Right atrium auricular region (tissue), 2 donors: ENCODE results near the gene FGG. TPM values are rescaled to one million over a fixed set of nuclear protein-coding genes. Genes with fewer than 3 reads are reported as not detected.

ENCODE experiments used
- DNase-seq: peaks from one replicate; pipeline ENCODE4 v3.0.0-alpha.2; 2019; ENCODE audit warnings: low spot score
- H3K27ac ChIP-seq, 2 donors: fragments of 200-600 bp; sonication (generic); 1 replicate in 1 of 2; 2 replicates in 1 of 2; pipeline ENCODE4 v1.5.1; 2016 to 2019
- H3K27me3 ChIP-seq, 2 donors: fragments of 200-600 bp; sonication (generic); one replicate each; pipeline versions ENCODE4 v1.5.1 to v1.6.0; 2017 to 2019
- H3K36me3 ChIP-seq: fragments of 200-600 bp; sonication (generic); one replicate; pipeline ENCODE4 v1.5.1; 2016
- H3K4me1 ChIP-seq, 2 donors: fragments of 200-600 bp; sonication (generic); one replicate each; pipeline versions ENCODE4 v1.5.1 to v1.6.0; 2017 to 2019
- H3K4me3 ChIP-seq, 2 donors: fragments of 200-600 bp; sonication (generic); 1 replicate in 1 of 2; 2 replicates in 1 of 2; pipeline ENCODE4 v1.5.1; 2017 to 2019; ENCODE audit warnings: mild to moderate bottlenecking in 1 of 2, moderate library complexity in 1 of 2
- H3K9me3 ChIP-seq, 2 donors: fragments of 200-600 bp; sonication (generic); one replicate each; pipeline ENCODE4 v1.5.1; 2019
- CTCF ChIP-seq, 2 donors: fragments of 200-600 bp; sonication (generic); IDR thresholded peaks; one replicate each; pipeline ENCODE4 v1.5.1; 2019; ENCODE audit warnings: antibody characterized with exemption in 2 of 2
- total RNA-seq, 2 donors: library from RNA; depleted of rRNA; stranded (reverse); fragments of >200 nt; gene quantifications; one replicate each; pipeline ENCODE4 v1.1.0, GENCODE V29; 2016

FGG gene
- total RNA-seq, 2 donors from 2014 or later: not detected

DNA sequence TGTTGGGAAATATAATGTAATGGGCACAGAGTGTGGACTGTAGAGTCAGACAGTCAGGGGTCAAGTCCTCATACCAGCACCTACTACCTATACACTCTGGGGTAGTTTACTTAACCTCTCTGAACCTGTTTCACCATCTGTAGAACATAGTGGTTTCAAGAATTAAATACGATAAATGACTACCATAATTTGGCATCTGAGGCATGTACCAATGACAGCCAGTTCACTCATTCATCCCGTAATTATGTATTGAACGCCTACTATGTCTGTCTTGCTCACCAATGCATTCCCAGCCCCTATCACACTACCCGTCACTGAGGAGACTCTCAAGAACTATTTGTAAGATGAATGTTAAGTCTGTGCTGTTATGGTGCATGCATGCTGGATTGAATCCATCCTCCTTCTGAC lies 51.6 kb downstream of the FGG start:
- DNase-seq: no peak
- no peak for TF ChIP-seq CTCF (IDR thresholded peaks at IDR 0.05)
- no peak overlapping the region for H3K27ac ChIP-seq

DNA sequence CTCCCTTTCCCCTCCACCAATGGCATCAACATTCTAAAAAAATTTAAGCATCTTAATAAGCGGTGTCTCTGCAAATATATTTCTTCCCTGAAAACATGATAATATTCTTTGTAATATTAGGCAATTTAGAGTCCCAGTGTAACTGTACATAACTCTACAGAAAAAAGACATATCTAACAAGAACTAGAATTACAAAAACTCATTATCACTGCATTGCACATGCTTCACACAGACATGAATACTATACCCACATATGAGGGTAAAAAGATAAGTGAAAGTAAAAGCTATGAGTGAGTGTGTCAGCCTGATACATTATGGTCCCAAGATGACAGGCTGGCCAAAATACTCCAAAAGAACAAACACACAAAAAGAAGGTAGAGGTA lies 52.0 kb downstream of the FGG start:
- TF ChIP-seq CTCF (IDR thresholded peaks at IDR 0.05): no peak
- no peak overlapping the region for H3K4me3 ChIP-seq
- no peaks in the 10 kb centered on the region for H3K27me3 ChIP-seq
- no peak overlapping the region for H3K27ac ChIP-seq
- no peaks in the 10 kb centered on the region for H3K9me3 ChIP-seq
- H3K36me3 ChIP-seq: no peaks in the 10 kb centered on the region
- DNase-seq: no peak
- H3K4me1 ChIP-seq: no peaks in the 10 kb centered on the region

More for the DNA sequence above, 51.6 kb downstream of the FGG start:
- Histone ChIP-seq H3K36me3 (no peaks in the 10 kb centered on the region), H3K9me3 (no peaks in the 10 kb centered on the region), H3K4me3 (no peak overlapping the region), H3K27me3 (no peaks in the 10 kb centered on the region), H3K4me1 (no peaks in the 10 kb centered on the region)

GRCh38 chr4:154559494-154560418 lies 52.7 kb downstream of the FGG start:
- Histone ChIP-seq H3K36me3 (no peaks in the 10 kb centered on the region), H3K4me3 (no peak overlapping the region), H3K27me3 (no peaks in the 10 kb centered on the region), H3K27ac (no peak overlapping the region), H3K9me3 (no peaks in the 10 kb centered on the region), H3K4me1 (no peaks in the 10 kb centered on the region)
- DNase-seq: no peak
- peak in 1 of 2 donors; percentile 48 for TF ChIP-seq CTCF (IDR thresholded peaks at IDR 0.05)

DNA sequence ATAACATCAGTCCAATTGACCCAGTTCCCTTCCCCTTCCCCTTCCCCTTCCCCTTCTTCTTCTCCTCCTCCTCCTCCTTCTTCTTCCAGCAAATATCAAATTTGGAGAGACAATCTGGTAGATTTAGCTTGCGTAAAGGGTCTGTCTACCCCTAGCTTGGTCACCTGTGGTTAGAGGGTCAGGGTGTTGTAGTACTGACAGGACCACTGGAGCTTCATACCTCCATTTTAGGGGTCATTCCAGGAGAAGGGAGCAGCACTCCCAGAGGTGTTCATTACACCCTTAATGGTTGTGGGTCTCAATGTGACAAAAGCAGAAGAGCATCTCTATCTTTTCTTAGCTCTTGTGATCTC lies 53.3 kb downstream of the FGG start:
- DNase-seq: no peak
- Histone ChIP-seq H3K27me3 (no peaks in the 10 kb centered on the region), H3K4me3 (no peak overlapping the region), H3K27ac (no peak overlapping the region), H3K36me3 (no peaks in the 10 kb centered on the region), H3K9me3 (no peaks in the 10 kb centered on the region), H3K4me1 (no peaks in the 10 kb centered on the region)
- TF ChIP-seq CTCF (IDR thresholded peaks at IDR 0.05): no peak

Other genes starting within 250 kb of the FGG start
- under 1 TPM in 1 of 2 donors, not detected in 1; 0.04 TPM for gene DCHS2, start 120.9 kb downstream of the FGG start, total RNA-seq
- 10 to 100 TPM; 21.1 to 30.1 TPM for gene PLRG1, start 62.3 kb downstream of the FGG start, total RNA-seq
- gene FGB, start 49.6 kb downstream of the FGG start, total RNA-seq: not detected
- gene FGA, start 21.9 kb downstream of the FGG start, total RNA-seq: not detected
- under 1 TPM; 0.15 to 0.35 TPM for gene LRAT, start 131.3 kb upstream of the FGG start, total RNA-seq
- gene RBM46, start 168.6 kb upstream of the FGG start, total RNA-seq: not detected